Measurements from ENCODE around the gene ZSCAN16. TPM values are rescaled to one million over a fixed set of nuclear protein-coding genes. Genes with fewer than 3 reads are reported as not detected.
"Not testable (repeated sequence)": the region's sequence is repeated elsewhere in the genome, so short reads cannot be mapped to it uniquely, and the experiment has no call there.

The ZSCAN16 gene
- total and polyA plus RNA-seq, 9 donors, result 2.6 to 4.4 (median 3.2) TPM

- 5 to 15% (median 14%) methylated on average over 33 of the region's 33 CpGs for WGBS, 3 donors
- H3K4me1 ChIP-seq (ENCODE audit: insufficient read depth), result peaks cover 2% of the 10 kb centered on the region
- H3K36me3 ChIP-seq, result no peaks in the 10 kb centered on the region
- DNase-seq, result peak in 4 of 5 donors; percentile 28 to 43 (median 39)
- H3K27ac ChIP-seq, result no peak overlapping the region
- H3K27me3 ChIP-seq, result no peaks in the 10 kb centered on the region
- no peak overlapping the region for H3K4me3 ChIP-seq
- TF ChIP-seq, protein P1, sequence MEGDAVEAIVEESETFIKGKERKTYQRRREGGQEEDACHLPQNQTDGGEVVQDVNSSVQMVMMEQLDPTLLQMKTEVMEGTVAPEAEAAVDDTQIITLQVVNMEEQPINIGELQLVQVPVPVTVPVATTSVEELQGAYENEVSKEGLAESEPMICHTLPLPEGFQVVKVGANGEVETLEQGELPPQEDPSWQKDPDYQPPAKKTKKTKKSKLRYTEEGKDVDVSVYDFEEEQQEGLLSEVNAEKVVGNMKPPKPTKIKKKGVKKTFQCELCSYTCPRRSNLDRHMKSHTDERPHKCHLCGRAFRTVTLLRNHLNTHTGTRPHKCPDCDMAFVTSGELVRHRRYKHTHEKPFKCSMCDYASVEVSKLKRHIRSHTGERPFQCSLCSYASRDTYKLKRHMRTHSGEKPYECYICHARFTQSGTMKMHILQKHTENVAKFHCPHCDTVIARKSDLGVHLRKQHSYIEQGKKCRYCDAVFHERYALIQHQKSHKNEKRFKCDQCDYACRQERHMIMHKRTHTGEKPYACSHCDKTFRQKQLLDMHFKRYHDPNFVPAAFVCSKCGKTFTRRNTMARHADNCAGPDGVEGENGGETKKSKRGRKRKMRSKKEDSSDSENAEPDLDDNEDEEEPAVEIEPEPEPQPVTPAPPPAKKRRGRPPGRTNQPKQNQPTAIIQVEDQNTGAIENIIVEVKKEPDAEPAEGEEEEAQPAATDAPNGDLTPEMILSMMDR (IDR thresholded peaks at IDR 0.05), result no peak
- TF ChIP-seq EP300 (IDR thresholded peaks at IDR 0.05) (no peak), POLR2A (IDR thresholded peaks at IDR 0.05) (no peak)
- H3K9me3 ChIP-seq, result peaks cover 0 to 6% of the 10 kb centered on the region in 2 donors
- intact Hi-C loops (cut with DNase I), result no loop called here
These were observed 33.4 kb upstream of the ZSCAN16 start for GRCh38 chr6:28090917-28091586.

GRCh38 chr6:28102222-28102621 is 22.2 kb upstream of the ZSCAN16 start:
- intact Hi-C loops (cut with DNase I), result not testable (repeated sequence)

GRCh38 chr6:28102699-28103098 is 21.7 kb upstream of the ZSCAN16 start:
- H3K4me1 ChIP-seq (ENCODE audit: insufficient read depth); H3K27ac ChIP-seq; intact Hi-C loops (cut with DNase I); H3K36me3 ChIP-seq; DNase-seq; H3K9me3 ChIP-seq; H3K27me3 ChIP-seq; H3K4me3 ChIP-seq: not testable (repeated sequence)

More at GRCh38 chr6:28102222-28102621, 22.2 kb upstream of the ZSCAN16 start:
- not testable (repeated sequence) for H3K4me3 ChIP-seq; H3K4me1 ChIP-seq (ENCODE audit: insufficient read depth); H3K27ac ChIP-seq; H3K27me3 ChIP-seq; DNase-seq; H3K9me3 ChIP-seq; H3K36me3 ChIP-seq
- 80 to 82% (median 81%) methylated on average over 7 of the region's 7 CpGs for WGBS, 3 donors

- Histone ChIP-seq H3K4me3 (peak overlapping the region; percentile 79), H3K36me3 (no peaks in the 10 kb centered on the region), H3K9me3 (no peaks in the 10 kb centered on the region), H3K27me3 (no peaks in the 10 kb centered on the region), H3K4me1 (ENCODE audit: insufficient read depth) (no peaks in the 10 kb centered on the region), H3K27ac (peak overlapping the region; percentile 46 to 57)
- WGBS, 3 donors, result 1% methylated on average over 49 to 54 of the region's 54 CpGs
- intact Hi-C loops (cut with DNase I), result no loop called here
- DNase-seq, result peak; percentile 69 to 87 (median 74)
- TF ChIP-seq POLR2A (IDR thresholded peaks at IDR 0.05) (peak; percentile 37), EP300 (IDR thresholded peaks at IDR 0.05) (no peak)
- TF ChIP-seq, protein P1 (IDR thresholded peaks at IDR 0.05), result peak; percentile 47 to 78 (median 56)
These were observed 19.8 kb upstream of the ZSCAN16 start for GRCh38 chr6:28104392-28105244.

GRCh38 chr6:28105245-28105639 is 19.2 kb upstream of the ZSCAN16 start:
- H3K4me3 ChIP-seq, result peak overlapping the region; percentile 79
- H3K27ac ChIP-seq, result no peak overlapping the region
- intact Hi-C loops (cut with DNase I), result no loop called here

More at GRCh38 chr6:28105245-28105639, 19.2 kb upstream of the ZSCAN16 start:
- no peaks in the 10 kb centered on the region for H3K4me1 ChIP-seq (ENCODE audit: insufficient read depth)
- TF ChIP-seq POLR2A (IDR thresholded peaks at IDR 0.05) (no peak), EP300 (IDR thresholded peaks at IDR 0.05) (no peak)
- TF ChIP-seq, protein P1 (IDR thresholded peaks at IDR 0.05), result no peak
- WGBS, 3 donors, result 9 to 15% (median 10%) methylated on average over 5 of the region's 5 CpGs
- no peaks in the 10 kb centered on the region for H3K27me3 ChIP-seq
- no peaks in the 10 kb centered on the region for H3K9me3 ChIP-seq
- no peak for DNase-seq
- no peaks in the 10 kb centered on the region for H3K36me3 ChIP-seq

All from ovary (tissue), 9 donors.